Measurements from ENCODE around the gene CPNE7. TPM values are rescaled to one million over a fixed set of nuclear protein-coding genes. Genes with fewer than 3 reads are reported as not detected.

The CPNE7 gene
- total RNA-seq, 1 experiment from 2014 or later: 3.7 TPM

GRCh38 chr16:89605186-89605970 lies 29.8 kb downstream of the CPNE7 start:
- Histone ChIP-seq H2AFZ (ENCODE audit: low read length) (no peak overlapping the region), H3K4me2 (ENCODE audit: low read depth, low read length, poor library complexity, severe bottlenecking) (no peak overlapping the region), H3K79me2 (ENCODE audit: low read length) (no peaks in the 10 kb centered on the region), H3K4me1 (ENCODE audit: low read length) (no peaks in the 10 kb centered on the region), H3K27ac (ENCODE audit: low read length) (no peak overlapping the region), H3K27me3 (ENCODE audit: low read length) (no peaks in the 10 kb centered on the region), H3K9me2 (replicated peaks; ENCODE audit: insufficient read depth, low read length) (no peaks in the 10 kb centered on the region), H3K4me3 (ENCODE audit: low read length) (no peak overlapping the region), H4K20me1 (ENCODE audit: insufficient read depth, low read depth, low read length) (0 out of 2 replicates have a peak, but pooled peaks cover 4% of the 10 kb centered on the region), H3K36me3 (ENCODE audit: insufficient read depth, low read length) (no peaks in the 10 kb centered on the region), H3K9ac (ENCODE audit: low read length) (no peak overlapping the region), H3K9me3 (ENCODE audit: low read length) (no peaks in the 10 kb centered on the region)
- no peak for DNase-seq

DNA sequence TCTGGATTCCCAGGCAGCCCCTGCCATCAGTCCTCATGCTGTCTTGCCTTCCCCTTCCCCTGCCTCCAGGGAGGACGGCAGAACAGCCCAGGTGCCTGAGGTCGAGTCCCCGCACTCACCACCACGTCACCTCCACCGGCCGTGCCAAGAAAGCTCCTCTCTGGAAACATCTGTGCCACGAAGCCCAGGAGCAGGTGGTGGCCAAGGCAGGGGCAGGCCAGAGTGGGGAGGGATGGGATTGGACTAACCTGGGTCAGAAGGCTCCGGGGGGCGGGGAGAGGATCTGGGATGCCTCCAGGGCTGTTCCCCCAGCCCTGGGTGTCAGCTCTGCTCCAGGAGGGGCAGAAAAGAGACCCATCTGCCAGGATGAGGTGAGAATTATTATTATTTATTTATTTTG lies 30.4 kb downstream of the CPNE7 start:
- H3K4me3 ChIP-seq (ENCODE audit: low read length): no peak overlapping the region
- no peaks in the 10 kb centered on the region for H3K4me1 ChIP-seq (ENCODE audit: low read length)
- H4K20me1 ChIP-seq (ENCODE audit: insufficient read depth, low read depth, low read length): no peaks in the 10 kb centered on the region
- H3K36me3 ChIP-seq (ENCODE audit: insufficient read depth, low read length): no peaks in the 10 kb centered on the region
- no peaks in the 10 kb centered on the region for H3K9me2 ChIP-seq (replicated peaks; ENCODE audit: insufficient read depth, low read length)
- H3K79me2 ChIP-seq (ENCODE audit: low read length): no peaks in the 10 kb centered on the region
- no peak for DNase-seq
- no peak overlapping the region for H3K9ac ChIP-seq (ENCODE audit: low read length)
- no peak overlapping the region for H3K27ac ChIP-seq (ENCODE audit: low read length)
- no peaks in the 10 kb centered on the region for H3K9me3 ChIP-seq (ENCODE audit: low read length)
- no peak overlapping the region for H3K4me2 ChIP-seq (ENCODE audit: low read depth, low read length, poor library complexity, severe bottlenecking)
- no peaks in the 10 kb centered on the region for H3K27me3 ChIP-seq (ENCODE audit: low read length)
- H2AFZ ChIP-seq (ENCODE audit: low read length): no peak overlapping the region

- Histone ChIP-seq H3K4me3 (ENCODE audit: low read length) (no peak overlapping the region), H4K20me1 (ENCODE audit: insufficient read depth, low read depth, low read length) (no peaks in the 10 kb centered on the region), H3K79me2 (ENCODE audit: low read length) (no peaks in the 10 kb centered on the region)
These were observed 31.9 kb downstream of the CPNE7 start for GRCh38 chr16:89607453-89607852.

DNA sequence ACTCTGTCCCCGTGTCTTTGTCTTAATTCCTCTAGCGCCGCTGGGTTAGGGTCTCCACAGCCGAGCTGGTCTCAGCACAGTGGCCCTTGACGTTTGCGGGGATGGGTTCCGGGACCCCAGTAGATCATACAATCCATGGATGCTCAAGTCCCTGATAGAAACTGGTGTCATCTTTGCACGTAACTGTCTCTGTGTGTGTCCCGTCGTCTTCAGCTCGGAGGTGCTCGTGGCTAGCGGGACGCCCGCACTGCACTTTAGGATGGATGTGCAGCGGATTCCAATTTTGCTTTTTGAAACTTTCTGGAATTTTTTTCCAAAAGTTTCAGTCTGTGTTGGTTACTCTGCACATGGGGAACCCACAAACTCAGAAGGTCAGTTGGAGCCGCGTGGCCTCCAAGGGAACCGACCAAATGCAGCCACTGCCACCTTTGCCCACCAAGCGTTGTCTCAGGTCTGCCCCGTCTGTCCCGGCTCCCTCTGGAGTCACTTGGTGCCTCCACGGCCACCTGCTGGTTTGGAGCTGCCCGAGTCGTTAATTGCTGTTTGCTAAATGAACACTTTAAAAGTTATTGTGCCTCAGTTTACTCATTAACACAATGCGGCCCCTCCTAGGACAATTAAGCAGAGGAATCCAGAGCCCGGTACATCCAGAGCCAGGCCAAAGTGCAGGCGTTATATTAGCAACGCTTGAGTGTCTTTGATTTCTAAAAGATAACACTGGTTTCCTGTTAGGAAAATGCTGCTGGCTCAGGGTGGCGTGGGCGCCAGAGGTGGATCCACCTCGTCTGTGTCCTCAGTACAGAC lies 32.6 kb downstream of the CPNE7 start:
- H2AFZ ChIP-seq (ENCODE audit: low read length): no peak overlapping the region

More at GRCh38 chr16:89607453-89607852, 31.9 kb downstream of the CPNE7 start:
- Histone ChIP-seq H3K9me2 (replicated peaks; ENCODE audit: insufficient read depth, low read length) (no peaks in the 10 kb centered on the region), H3K9ac (ENCODE audit: low read length) (no peak overlapping the region), H3K27ac (ENCODE audit: low read length) (no peak overlapping the region), H3K27me3 (ENCODE audit: low read length) (no peaks in the 10 kb centered on the region), H3K4me2 (ENCODE audit: low read depth, low read length, poor library complexity, severe bottlenecking) (no peak overlapping the region), H2AFZ (ENCODE audit: low read length) (no peak overlapping the region), H3K9me3 (ENCODE audit: low read length) (no peaks in the 10 kb centered on the region), H3K4me1 (ENCODE audit: low read length) (no peaks in the 10 kb centered on the region), H3K36me3 (ENCODE audit: insufficient read depth, low read length) (no peaks in the 10 kb centered on the region)
- no peak for DNase-seq

GRCh38 chr16:89610108-89610453 lies 34.5 kb downstream of the CPNE7 start:
- no peaks in the 10 kb centered on the region for H3K27me3 ChIP-seq (ENCODE audit: low read length)

More for the DNA sequence above, 32.6 kb downstream of the CPNE7 start:
- Histone ChIP-seq H3K9me3 (ENCODE audit: low read length) (no peaks in the 10 kb centered on the region), H3K9ac (ENCODE audit: low read length) (no peak overlapping the region), H3K79me2 (ENCODE audit: low read length) (no peaks in the 10 kb centered on the region), H3K4me1 (ENCODE audit: low read length) (no peaks in the 10 kb centered on the region), H3K36me3 (ENCODE audit: insufficient read depth, low read length) (no peaks in the 10 kb centered on the region), H3K9me2 (replicated peaks; ENCODE audit: insufficient read depth, low read length) (no peaks in the 10 kb centered on the region), H4K20me1 (ENCODE audit: insufficient read depth, low read depth, low read length) (no peaks in the 10 kb centered on the region), H3K27me3 (ENCODE audit: low read length) (no peaks in the 10 kb centered on the region), H3K27ac (ENCODE audit: low read length) (no peak overlapping the region), H3K4me2 (ENCODE audit: low read depth, low read length, poor library complexity, severe bottlenecking) (no peak overlapping the region), H3K4me3 (ENCODE audit: low read length) (no peak overlapping the region)
- DNase-seq: no peak

GRCh38 chr16:89612415-89613166 lies 37.0 kb downstream of the CPNE7 start:
- Histone ChIP-seq H3K36me3 (ENCODE audit: insufficient read depth, low read length) (no peaks in the 10 kb centered on the region), H3K27ac (ENCODE audit: low read length) (no peak overlapping the region), H2AFZ (ENCODE audit: low read length) (no peak overlapping the region), H3K9me2 (replicated peaks; ENCODE audit: insufficient read depth, low read length) (no peaks in the 10 kb centered on the region), H3K4me3 (ENCODE audit: low read length) (no peak overlapping the region), H3K4me2 (ENCODE audit: low read depth, low read length, poor library complexity, severe bottlenecking) (no peak overlapping the region), H3K9me3 (ENCODE audit: low read length) (no peaks in the 10 kb centered on the region), H3K79me2 (ENCODE audit: low read length) (no peaks in the 10 kb centered on the region), H3K27me3 (ENCODE audit: low read length) (no peaks in the 10 kb centered on the region), H3K9ac (ENCODE audit: low read length) (no peak overlapping the region), H3K4me1 (ENCODE audit: low read length) (no peaks in the 10 kb centered on the region), H4K20me1 (ENCODE audit: insufficient read depth, low read depth, low read length) (no peaks in the 10 kb centered on the region)
- DNase-seq: no peak

More at GRCh38 chr16:89610108-89610453, 34.5 kb downstream of the CPNE7 start:
- no peaks in the 10 kb centered on the region for H4K20me1 ChIP-seq (ENCODE audit: insufficient read depth, low read depth, low read length)
- H3K4me3 ChIP-seq (ENCODE audit: low read length): no peak overlapping the region
- H3K9me2 ChIP-seq (replicated peaks; ENCODE audit: insufficient read depth, low read length): no peaks in the 10 kb centered on the region
- H3K79me2 ChIP-seq (ENCODE audit: low read length): no peaks in the 10 kb centered on the region
- no peak overlapping the region for H3K9ac ChIP-seq (ENCODE audit: low read length)
- H3K4me2 ChIP-seq (ENCODE audit: low read depth, low read length, poor library complexity, severe bottlenecking): no peak overlapping the region
- no peaks in the 10 kb centered on the region for H3K9me3 ChIP-seq (ENCODE audit: low read length)
- no peak for DNase-seq
- no peaks in the 10 kb centered on the region for H3K36me3 ChIP-seq (ENCODE audit: insufficient read depth, low read length)
- H2AFZ ChIP-seq (ENCODE audit: low read length): no peak overlapping the region
- H3K27ac ChIP-seq (ENCODE audit: low read length): no peak overlapping the region
- no peaks in the 10 kb centered on the region for H3K4me1 ChIP-seq (ENCODE audit: low read length)

- Histone ChIP-seq H4K20me1 (ENCODE audit: insufficient read depth, low read depth, low read length) (no peaks in the 10 kb centered on the region), H3K27me3 (ENCODE audit: low read length) (no peaks in the 10 kb centered on the region)
These were observed 37.8 kb downstream of the CPNE7 start, which contains the start of gene DPEP1 for GRCh38 chr16:89613231-89613953. DPEP1 (plus strand) TSS chr16:89613642; CDS start chr16:89630411, 16,769 bp downstream.

More at GRCh38 chr16:89613231-89613953, 37.8 kb downstream of the CPNE7 start, which contains the start of gene DPEP1:
- no peak within 1 kb of the TSS for H3K4me2 ChIP-seq (ENCODE audit: low read depth, low read length, poor library complexity, severe bottlenecking)
- H3K9me3 ChIP-seq (ENCODE audit: low read length): no peaks in the 10 kb centered on the region
- H3K36me3 ChIP-seq (ENCODE audit: insufficient read depth, low read length): no peaks in the 10 kb centered on the region
- H3K4me3 ChIP-seq (ENCODE audit: low read length): no peak within 1 kb of the TSS
- no peaks in the 10 kb centered on the region for H3K79me2 ChIP-seq (ENCODE audit: low read length)
- DNase-seq: no peak
- H3K9me2 ChIP-seq (replicated peaks; ENCODE audit: insufficient read depth, low read length): no peaks in the 10 kb centered on the region
- H3K9ac ChIP-seq (ENCODE audit: low read length): no peak within 1 kb of the TSS
- no peaks in the 10 kb centered on the region for H3K4me1 ChIP-seq (ENCODE audit: low read length)
- no peak within 1 kb of the TSS for H2AFZ ChIP-seq (ENCODE audit: low read length)
- H3K27ac ChIP-seq (ENCODE audit: low read length): no peak within 1 kb of the TSS
